Head of caudate nucleus (tissue), 42 donors: ENCODE data around the gene ACBD6.

Source experiments
- DNase-seq, 42 donors: peaks; one replicate each; pipeline versions ENCODE4 v3.0.0 to v3.0.0-alpha.2; 2020 to 2021; ENCODE audit warnings: mixed read lengths in 7 of 42
- intact Hi-C: fragments of 100-400 bp; cut with DNase I; formaldehyde crosslinking; loops from one replicate; pipeline ENCODE4 v1.15.0; 2022

The ACBD6 gene

GRCh38 chr1:180255536-180256340, 246.6 kb downstream of the ACBD6 start:
- DNase-seq = no peak
- intact Hi-C loops = loop anchor here (10.0 kb wide), 1 partner anchor 229 kb away; no protein-coding TSS in a partner anchor

GRCh38 chr1:180254854-180255253, 247.5 kb downstream of the ACBD6 start:
- DNase-seq = no peak
- intact Hi-C loops = loop anchor here (10.0 kb wide), 1 partner anchor 230 kb away; no protein-coding TSS in a partner anchor

GRCh38 chr1:180254496-180254819, 247.9 kb downstream of the ACBD6 start:
- intact Hi-C loops = loop anchor here (10.0 kb wide), 1 partner anchor 230 kb away; no protein-coding TSS in a partner anchor
- DNase-seq = no peak

DNA sequence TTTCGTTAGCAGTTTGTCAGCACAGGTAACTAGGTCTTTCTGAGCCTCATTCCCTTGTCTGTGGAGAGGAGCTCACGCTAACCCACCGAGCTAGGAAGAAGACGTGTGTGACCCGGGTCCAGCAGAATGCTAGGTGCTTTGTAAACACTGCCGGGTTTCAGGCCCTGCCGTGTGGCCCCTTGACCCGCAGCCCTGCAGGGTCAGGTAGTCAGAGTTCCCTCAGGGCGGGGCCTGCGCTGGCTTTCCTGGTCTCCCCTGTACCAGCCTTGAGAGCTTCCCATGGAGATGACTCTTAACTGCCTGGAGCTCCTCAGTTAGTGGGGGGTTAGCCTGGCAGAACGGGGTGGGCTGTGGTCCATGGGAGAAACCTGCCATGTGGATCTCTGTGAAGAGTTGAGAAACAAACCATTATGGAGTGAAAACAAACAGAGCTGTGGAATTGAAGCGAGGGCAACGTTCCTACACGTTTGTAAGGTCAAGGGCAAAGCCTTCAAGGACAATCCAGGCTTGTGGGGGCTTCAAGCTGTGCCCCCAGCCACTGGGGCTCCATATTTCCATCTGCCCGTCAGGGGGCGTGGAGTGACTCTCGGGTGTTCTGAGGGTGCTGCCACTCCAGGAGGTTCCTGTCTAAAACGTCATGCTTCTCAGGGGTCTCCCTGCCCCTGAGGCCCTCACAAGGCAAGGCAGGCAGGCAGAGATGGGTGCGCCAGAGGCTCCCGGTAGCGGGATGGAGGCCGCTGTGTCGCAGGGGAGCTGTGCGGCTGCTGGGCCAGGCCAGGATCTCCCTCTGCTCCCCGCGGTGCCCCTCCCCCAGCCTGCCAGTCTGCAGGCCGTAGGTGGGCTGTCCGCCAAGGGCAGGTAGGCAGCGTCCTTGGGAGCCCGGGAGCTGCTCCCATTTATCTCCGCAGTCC, 248.5 kb downstream of the ACBD6 start:
- intact Hi-C loops = loop anchor here (10.0 kb wide), 1 partner anchor 231 kb away; no protein-coding TSS in a partner anchor
- DNase-seq = no peak

- intact Hi-C loops = loop anchor here (10.0 kb wide), 1 partner anchor 232 kb away; no protein-coding TSS in a partner anchor
- DNase-seq = peak in 40 of 42 donors; percentile 19 to 82 (median 62)
Measured at GRCh38 chr1:180252638-180253536, 249.5 kb downstream of the ACBD6 start.

GRCh38 chr1:180251526-180252305, 250.7 kb downstream of the ACBD6 start:
- no peak for DNase-seq
- intact Hi-C loops = loop anchor here (10.0 kb wide), 1 partner anchor 233 kb away; no protein-coding TSS in a partner anchor

- intact Hi-C loops = loop anchor here (10.0 kb wide), 1 partner anchor 234 kb away; no protein-coding TSS in a partner anchor
- DNase-seq = no peak
Measured at GRCh38 chr1:180250883-180251509, 251.4 kb downstream of the ACBD6 start.

GRCh38 chr1:180250499-180250770, 251.9 kb downstream of the ACBD6 start:
- no peak for DNase-seq
- intact Hi-C loops = loop anchor here (10.0 kb wide), 1 partner anchor 234 kb away; no protein-coding TSS in a partner anchor

DNA sequence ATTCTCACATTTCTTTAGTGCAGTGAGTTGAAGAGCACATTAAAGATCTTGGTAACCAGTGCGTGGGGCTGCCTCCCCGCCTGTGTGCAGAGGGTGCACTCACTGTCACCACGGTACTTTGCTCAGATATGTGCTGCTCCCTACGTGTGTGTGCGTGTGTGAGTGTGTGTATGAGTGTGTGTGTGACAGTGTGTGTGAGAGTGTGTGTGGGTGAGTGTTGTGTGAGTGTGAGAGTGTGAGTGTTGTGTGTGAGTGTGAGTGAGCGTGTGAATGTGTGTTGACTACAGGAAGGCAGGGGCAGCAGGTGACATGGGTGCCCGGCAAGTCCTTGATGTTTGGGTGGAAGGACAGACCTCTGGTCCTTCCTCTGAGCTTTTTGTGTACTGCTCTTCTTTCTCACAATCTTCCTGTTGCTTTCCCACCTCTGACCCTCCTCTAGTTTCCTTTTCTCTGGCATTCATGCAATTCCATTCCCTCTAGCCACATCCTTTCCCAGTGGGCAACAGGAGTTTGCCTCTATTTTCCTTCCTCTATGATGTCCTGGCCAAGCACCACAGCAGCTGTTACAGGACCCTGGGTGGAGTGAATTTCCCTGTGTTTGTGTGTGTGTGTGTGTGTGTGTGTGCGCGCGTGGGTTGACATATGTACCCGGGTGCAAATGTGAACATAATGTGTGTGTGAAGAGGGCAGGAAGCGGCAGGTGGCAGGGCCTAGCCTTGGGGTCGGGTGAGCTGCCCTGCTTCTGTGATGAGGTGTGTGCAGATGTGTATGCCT, 252.5 kb downstream of the ACBD6 start:
- peak in 1 of 42 donors; percentile 22 for DNase-seq
- intact Hi-C loops = loop anchor here (10.0 kb wide), 1 partner anchor 235 kb away; no protein-coding TSS in a partner anchor

- DNase-seq = no peak
- intact Hi-C loops = no loop called here
Measured at GRCh38 chr1:180248731-180249681, 253.4 kb downstream of the ACBD6 start.

DNA sequence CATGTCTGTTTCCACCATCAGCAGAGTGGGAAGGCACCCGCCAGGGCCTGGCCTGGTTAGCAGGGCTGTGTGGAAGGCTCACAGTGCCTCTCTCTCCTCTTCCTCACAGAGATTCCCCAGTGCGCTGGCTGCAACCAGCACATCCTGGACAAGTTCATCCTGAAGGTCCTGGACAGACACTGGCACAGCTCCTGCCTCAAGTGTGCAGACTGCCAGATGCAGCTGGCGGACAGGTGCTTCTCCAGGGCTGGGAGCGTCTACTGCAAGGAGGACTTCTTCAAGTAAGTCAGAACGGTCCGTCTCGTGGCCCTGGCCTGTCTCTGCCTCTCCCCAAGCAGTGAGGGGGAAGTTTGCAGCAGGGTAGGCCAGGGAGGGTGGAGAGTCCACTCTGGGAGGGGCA, 254.2 kb downstream of the ACBD6 start:
- intact Hi-C loops = no loop called here
- no peak for DNase-seq

DNA sequence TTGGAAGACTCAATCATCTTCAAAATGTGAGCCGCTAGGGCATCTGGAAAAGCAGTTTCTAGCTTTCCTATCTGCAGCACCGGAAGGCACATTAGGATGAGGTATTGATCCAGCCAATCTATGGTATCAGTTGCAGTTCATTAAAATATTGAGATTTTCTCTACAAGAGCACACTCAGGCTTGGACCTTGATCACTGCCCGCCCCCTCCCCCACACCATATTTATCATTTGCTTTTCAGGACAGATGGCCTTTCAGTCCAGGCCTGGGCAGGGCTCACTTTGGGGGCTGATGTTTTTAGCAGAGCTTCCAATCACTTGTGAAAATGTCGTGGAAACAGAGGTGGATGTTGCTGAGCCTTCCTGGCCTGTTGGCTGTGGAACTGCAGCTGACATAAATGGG, 254.8 kb downstream of the ACBD6 start:
- intact Hi-C loops = no loop called here
- no peak for DNase-seq

- DNase-seq = no peak
- intact Hi-C loops = no loop called here
Measured at GRCh38 chr1:180247061-180247460, 255.3 kb downstream of the ACBD6 start.

DNA sequence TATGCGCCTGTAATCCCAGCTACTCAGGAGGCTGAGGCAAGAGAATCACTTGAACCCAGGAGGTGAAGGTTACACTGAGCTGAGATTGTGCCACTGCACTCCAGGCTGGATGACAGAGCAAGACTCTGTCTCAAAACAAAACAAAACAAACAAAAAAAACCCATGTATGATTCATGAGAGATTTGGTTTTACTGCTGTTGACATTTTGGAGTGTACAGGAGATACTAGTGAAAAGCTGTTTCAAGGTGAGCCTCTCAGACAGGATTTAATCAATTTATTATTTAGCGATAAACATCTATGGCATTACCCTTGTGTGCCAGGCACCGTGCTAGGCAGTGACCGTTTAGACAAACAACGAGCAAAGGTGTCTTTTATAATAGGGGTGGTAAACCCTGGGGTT, 255.8 kb downstream of the ACBD6 start:
- intact Hi-C loops = no loop called here
- no peak for DNase-seq

- intact Hi-C loops = no loop called here
- no peak for DNase-seq
Measured at GRCh38 chr1:180244840-180245239, 257.5 kb downstream of the ACBD6 start.
